T-helper 1 cell (primary cell): ENCODE results near the gene CLN3.
"Not testable (repeated sequence)": the region's sequence is repeated elsewhere in the genome, so short reads cannot be mapped to it uniquely, and the experiment has no call there.

Experiments
- DNase-seq, 5 donors: peaks; one replicate each; pipeline ENCODE4 v3.0.0-alpha.2; 2012 to 2020
- total RNA-seq, 4 donors: gene quantifications; one replicate each; lab custom pipeline; 2026; lab: John Stamatoyannopoulos, UW

CLN3 gene
- 7.6 to 21.7 (median 14.5) reads per million in 4 donors for total RNA-seq

- peak; percentile 74 to 95 (median 80) for DNase-seq
These were observed at the start of gene CLN3 for GRCh38 chr16:28491970-28492474. CLN3 (minus strand) TSS chr16:28492074; CDS start chr16:28491759, 315 bp downstream.

- no peak for DNase-seq
These were observed 48.5 kb upstream of the CLN3 start for GRCh38 chr16:28540346-28540745.

GRCh38 chr16:28538733-28539596 lies 47.1 kb upstream of the CLN3 start, which contains the start of gene NUPR1:
NUPR1 (minus strand) TSS chr16:28538974; CDS start chr16:28538907, 67 bp downstream.
- no peak for DNase-seq

- DNase-seq = no peak
These were observed 46.3 kb upstream of the CLN3 start for GRCh38 chr16:28537964-28538732.

GRCh38 chr16:28537076-28537475 lies 45.2 kb upstream of the CLN3 start:
- no peak for DNase-seq

GRCh38 chr16:28534542-28535373 lies 42.9 kb upstream of the CLN3 start:
- DNase-seq = no peak

GRCh38 chr16:28532940-28533647 lies 41.2 kb upstream of the CLN3 start:
- DNase-seq = no peak

GRCh38 chr16:28531777-28532744 lies 40.2 kb upstream of the CLN3 start:
- no peak for DNase-seq

- DNase-seq = no peak
These were observed 37.2 kb upstream of the CLN3 start for GRCh38 chr16:28529124-28529523.

GRCh38 chr16:28528463-28528867 lies 36.6 kb upstream of the CLN3 start:
- no peak for DNase-seq

- no peak for DNase-seq
These were observed 36.1 kb upstream of the CLN3 start for GRCh38 chr16:28527985-28528384.

- not testable (repeated sequence) for DNase-seq
These were observed 35.4 kb upstream of the CLN3 start for GRCh38 chr16:28527100-28527785.

GRCh38 chr16:28526201-28527099 lies 34.6 kb upstream of the CLN3 start:
- DNase-seq = no peak

- no peak for DNase-seq
These were observed 32.9 kb upstream of the CLN3 start for GRCh38 chr16:28524681-28525171.

GRCh38 chr16:28522792-28523191 lies 30.9 kb upstream of the CLN3 start:
- no peak for DNase-seq

- DNase-seq = no peak
These were observed 29.6 kb upstream of the CLN3 start for GRCh38 chr16:28521436-28521835.

- DNase-seq = no peak
These were observed 28.8 kb upstream of the CLN3 start for GRCh38 chr16:28520672-28521071.

- no peak for DNase-seq
These were observed 22.4 kb upstream of the CLN3 start for GRCh38 chr16:28514246-28514645.
